Activated T-cell treated with anti-CD3 and anti-CD28 coated beads, Interleukin-2, amount 50 U/mL, for 4 hours (primary cell): ENCODE results near the gene IL17RA. TPM values are rescaled to one million over a fixed set of nuclear protein-coding genes. Genes with fewer than 3 reads are reported as not detected.
A peak's percentile ranks its signal among the peaks of the same experiment; 100 is the strongest.
"Not testable (repeated sequence)": the region's sequence is repeated elsewhere in the genome, so short reads cannot be mapped to it uniquely, and the experiment has no call there.

ENCODE experiments used
- ATAC-seq, 2 donors: fragments of 200-7000 bp; cut with Tn5 transposase; one replicate each; pipeline ENCODE4 v1.10.0; 2021
- DNase-seq: peaks from one replicate; pipeline ENCODE4 v3.0.0-alpha.2; 2020
- H3K27me3 Mint-ChIP-seq: one replicate; pipeline ENCODE4 v1.8.0; 2021; ENCODE audit warnings: low read depth, mixed read lengths
- H3K36me3 Mint-ChIP-seq: one replicate; pipeline ENCODE4 v1.8.0; 2022; ENCODE audit warnings: mixed read lengths; ENCODE audit not compliant: insufficient read depth
- H3K4me1 Mint-ChIP-seq: one replicate; pipeline ENCODE4 v1.8.0; 2021; ENCODE audit warnings: low read depth, mixed read lengths
- H3K4me3 Mint-ChIP-seq: one replicate; pipeline ENCODE4 v1.8.0; 2021; ENCODE audit warnings: mild to moderate bottlenecking, moderate library complexity, mixed read lengths
- H3K9me3 Mint-ChIP-seq: one replicate; pipeline ENCODE4 v1.8.0; 2021; ENCODE audit warnings: mixed read lengths
- total RNA-seq, 3 donors: library from RNA; stranded (reverse); gene quantifications; one replicate each; pipeline ENCODE4 v1.2.1, GENCODE V29; 2021

The IL17RA gene
- total RNA-seq, 3 donors from 2014 or later = 14.1 to 19.6 (median 16.6) TPM

DNA sequence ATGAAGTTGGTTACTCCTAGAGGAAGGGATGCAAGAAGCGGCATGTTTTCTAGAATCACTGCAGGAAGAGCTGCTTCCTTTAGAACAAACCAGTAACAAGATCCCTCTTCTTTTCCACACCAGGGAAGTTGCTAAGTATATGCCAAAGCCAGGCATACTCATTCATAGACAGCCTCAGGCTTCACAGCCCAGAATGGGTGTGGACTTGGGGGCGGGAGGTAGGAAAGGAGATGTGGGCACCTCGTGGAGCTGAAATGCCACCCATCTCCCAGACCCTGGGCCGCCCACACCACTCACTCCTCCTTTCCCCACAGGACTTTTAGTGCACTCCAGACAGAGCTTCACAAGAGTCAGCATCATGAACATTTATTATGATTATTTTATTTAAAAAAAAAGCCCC lies 52.4 kb downstream of the IL17RA start:
- Mint-ChIP-seq H3K4me3 (no peak overlapping the region), H3K4me1 (no peaks in the 10 kb centered on the region), H3K9me3 (no peaks in the 10 kb centered on the region), H3K27me3 (no peaks in the 10 kb centered on the region), H3K36me3 (peaks cover 34% of the 10 kb centered on the region)
- DNase-seq (no peak), ATAC-seq (no peak)

DNA sequence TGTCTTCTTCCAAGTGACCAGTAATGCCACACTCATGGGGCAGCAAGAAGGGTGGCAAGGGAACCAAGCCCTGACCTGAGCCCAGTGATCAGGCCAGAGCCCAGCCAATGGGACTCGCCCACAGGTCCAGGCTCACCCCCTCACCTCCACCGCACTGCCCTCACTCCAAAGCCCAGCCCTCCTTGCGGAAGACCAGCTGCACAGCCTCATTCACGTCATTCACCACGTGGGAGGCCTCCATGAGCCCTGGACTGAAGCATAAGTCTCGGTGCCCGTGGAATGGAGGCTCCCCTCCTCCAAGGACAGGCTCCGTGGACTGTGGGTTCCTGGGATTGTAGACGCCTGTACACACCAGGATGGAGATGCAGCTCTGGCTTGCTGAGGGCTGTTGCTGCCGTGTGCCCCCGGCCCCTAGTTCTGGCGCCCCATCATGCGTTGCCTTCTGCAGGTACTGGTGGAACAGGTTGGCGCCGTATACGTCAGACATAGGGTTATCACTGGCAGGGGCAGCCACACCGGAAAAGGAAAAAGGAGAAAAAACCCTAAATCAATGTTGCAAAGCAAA lies 53.1 kb downstream of the IL17RA start:
- H3K27me3 Mint-ChIP-seq = no peaks in the 10 kb centered on the region
- H3K4me3 Mint-ChIP-seq = no peak overlapping the region
- ATAC-seq = no peak
- H3K9me3 Mint-ChIP-seq = no peaks in the 10 kb centered on the region
- DNase-seq = no peak
- H3K4me1 Mint-ChIP-seq = no peaks in the 10 kb centered on the region
- peaks cover 38% of the 10 kb centered on the region for H3K36me3 Mint-ChIP-seq

DNA sequence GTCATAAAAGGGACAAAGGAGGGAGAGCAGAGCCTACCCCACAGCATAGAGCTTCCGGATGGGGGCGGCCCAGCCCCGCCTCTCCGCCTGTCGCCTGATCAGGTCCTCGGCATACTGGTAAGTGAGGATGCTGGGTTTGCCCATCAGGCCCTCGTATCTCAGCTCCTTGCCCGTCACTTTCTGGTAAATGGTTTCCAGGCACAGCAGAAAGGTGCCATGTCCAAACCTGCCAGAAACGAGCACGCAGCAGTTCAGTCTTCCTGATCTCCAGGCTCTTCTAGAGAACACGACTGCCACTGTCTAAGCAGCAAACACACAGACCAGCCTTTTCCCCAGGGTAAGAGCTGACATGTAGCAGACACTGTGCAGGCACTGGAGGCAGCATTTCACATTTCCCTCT lies 53.7 kb downstream of the IL17RA start:
- ATAC-seq (no peak), DNase-seq (no peak)
- Mint-ChIP-seq H3K9me3 (no peaks in the 10 kb centered on the region), H3K4me1 (no peaks in the 10 kb centered on the region), H3K36me3 (peaks cover 38% of the 10 kb centered on the region), H3K27me3 (no peaks in the 10 kb centered on the region), H3K4me3 (no peak overlapping the region)

DNA sequence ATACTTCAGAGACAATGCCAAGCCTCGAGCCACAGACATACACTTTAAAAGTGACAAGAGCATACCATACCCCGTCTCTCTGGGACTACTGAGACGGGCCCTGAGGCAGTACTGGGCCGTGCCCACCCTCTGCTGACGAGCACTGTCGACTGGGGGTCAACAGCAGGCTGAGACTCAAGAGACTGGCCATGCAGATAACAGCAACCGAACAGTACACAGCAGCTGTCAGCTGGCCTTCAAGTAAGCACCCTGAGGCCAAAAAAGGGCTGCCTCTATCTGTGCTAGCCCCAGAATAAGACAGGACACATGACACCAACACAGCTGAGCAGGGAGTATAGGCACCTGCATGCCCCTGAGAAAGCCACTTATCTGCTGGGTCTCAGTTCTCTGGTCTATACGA lies 55.2 kb downstream of the IL17RA start:
- no peaks in the 10 kb centered on the region for H3K27me3 Mint-ChIP-seq
- no peaks in the 10 kb centered on the region for H3K4me1 Mint-ChIP-seq
- H3K36me3 Mint-ChIP-seq = peaks cover 40% of the 10 kb centered on the region
- no peak for DNase-seq
- no peak for ATAC-seq
- H3K9me3 Mint-ChIP-seq = no peaks in the 10 kb centered on the region
- no peak overlapping the region for H3K4me3 Mint-ChIP-seq

DNA sequence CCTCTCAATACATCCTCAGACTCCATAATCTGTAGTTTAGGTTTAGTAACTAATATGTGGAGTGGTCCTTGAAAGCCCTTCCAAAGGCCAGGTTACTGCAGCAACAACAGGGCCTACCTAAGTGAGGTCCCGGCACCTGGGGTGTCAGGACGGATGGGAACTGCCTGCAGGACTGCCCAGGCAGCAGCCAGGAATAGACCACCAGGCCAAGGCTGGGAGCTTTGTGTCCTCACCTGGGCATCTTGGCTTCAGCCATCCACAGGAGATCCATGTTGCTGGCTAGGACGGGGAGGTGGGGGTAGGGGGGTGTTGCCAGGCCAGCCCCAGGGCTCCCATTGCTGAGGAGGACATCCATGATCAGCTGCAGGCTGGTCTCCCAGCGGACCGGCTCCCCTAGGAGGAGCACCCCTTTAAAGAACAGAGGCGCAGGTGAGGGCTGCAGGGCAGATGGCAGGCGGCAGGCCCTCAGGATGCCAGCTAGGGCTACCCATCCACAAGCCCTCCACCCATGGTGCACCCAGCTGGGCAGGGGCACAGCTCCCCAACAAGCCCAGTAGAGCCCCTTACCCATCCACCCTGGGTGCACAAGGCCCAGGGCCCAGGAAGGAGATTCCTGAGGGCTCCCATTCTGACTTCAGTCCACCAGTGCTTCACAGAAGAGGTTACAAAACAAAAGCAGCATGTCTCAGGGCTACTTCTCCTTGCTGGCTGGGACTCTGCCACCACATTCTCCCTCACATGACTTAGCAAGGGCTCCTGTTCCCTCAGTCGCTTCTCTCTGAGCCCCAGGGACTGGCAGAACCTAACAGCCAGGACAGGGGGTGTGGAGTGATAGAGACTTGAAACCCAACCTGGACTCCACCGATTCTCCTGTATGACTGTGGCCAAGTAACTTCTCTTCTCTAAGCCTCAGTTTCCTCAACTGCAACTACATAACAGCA lies 56.3 kb downstream of the IL17RA start:
- H3K9me3 Mint-ChIP-seq = no peaks in the 10 kb centered on the region
- no peaks in the 10 kb centered on the region for H3K4me1 Mint-ChIP-seq
- no peak overlapping the region for H3K4me3 Mint-ChIP-seq
- DNase-seq (no peak), ATAC-seq (no peak)
- peaks cover 37% of the 10 kb centered on the region for H3K36me3 Mint-ChIP-seq
- no peaks in the 10 kb centered on the region for H3K27me3 Mint-ChIP-seq

DNA sequence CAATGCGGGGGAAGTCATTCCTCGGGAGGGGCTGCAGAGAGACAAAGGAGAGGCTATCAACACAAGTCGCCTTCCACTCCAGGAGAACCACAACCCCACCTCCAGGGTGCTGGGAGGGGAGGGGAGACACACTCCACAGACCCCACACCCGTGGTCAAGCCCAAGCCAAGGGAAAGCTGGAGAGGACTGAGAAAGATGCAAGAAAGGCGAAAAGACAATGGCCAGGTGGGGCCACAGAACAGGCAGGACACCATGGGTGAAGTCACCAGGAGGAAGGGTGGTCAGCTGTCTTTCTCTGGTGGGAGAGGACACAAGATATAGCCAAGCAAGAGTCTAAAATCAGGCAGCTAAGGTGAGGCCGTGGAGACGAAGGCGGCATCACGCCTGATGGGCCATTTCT lies 58.3 kb downstream of the IL17RA start:
- H3K4me3 Mint-ChIP-seq = no peak overlapping the region
- H3K4me1 Mint-ChIP-seq = no peaks in the 10 kb centered on the region
- ATAC-seq = no peak
- DNase-seq = no peak
- no peaks in the 10 kb centered on the region for H3K27me3 Mint-ChIP-seq
- no peaks in the 10 kb centered on the region for H3K9me3 Mint-ChIP-seq
- H3K36me3 Mint-ChIP-seq = peaks cover 32% of the 10 kb centered on the region

DNA sequence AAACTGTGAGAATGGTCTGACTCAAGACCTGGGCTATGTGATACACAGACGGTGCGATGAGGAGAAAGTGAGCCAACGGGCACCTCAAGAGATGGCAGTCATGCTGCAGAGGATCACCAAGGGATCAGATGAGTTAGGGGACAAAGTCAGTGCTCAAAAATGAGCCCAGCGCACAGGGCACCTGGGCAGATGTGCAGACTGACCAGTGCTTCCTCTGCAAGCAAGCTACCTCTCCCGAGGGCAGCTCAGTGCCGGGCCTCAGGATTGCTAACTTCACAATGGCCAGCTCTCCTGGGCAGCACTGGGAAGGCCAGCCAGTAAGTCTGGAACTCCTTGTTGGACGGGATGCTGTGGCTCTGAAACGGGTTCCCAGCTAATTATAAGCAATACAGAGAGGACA lies 59.0 kb downstream of the IL17RA start:
- Mint-ChIP-seq H3K27me3 (no peaks in the 10 kb centered on the region), H3K4me3 (no peak overlapping the region), H3K9me3 (no peaks in the 10 kb centered on the region), H3K36me3 (peaks cover 26% of the 10 kb centered on the region), H3K4me1 (no peaks in the 10 kb centered on the region)
- no peak for ATAC-seq
- DNase-seq = no peak

DNA sequence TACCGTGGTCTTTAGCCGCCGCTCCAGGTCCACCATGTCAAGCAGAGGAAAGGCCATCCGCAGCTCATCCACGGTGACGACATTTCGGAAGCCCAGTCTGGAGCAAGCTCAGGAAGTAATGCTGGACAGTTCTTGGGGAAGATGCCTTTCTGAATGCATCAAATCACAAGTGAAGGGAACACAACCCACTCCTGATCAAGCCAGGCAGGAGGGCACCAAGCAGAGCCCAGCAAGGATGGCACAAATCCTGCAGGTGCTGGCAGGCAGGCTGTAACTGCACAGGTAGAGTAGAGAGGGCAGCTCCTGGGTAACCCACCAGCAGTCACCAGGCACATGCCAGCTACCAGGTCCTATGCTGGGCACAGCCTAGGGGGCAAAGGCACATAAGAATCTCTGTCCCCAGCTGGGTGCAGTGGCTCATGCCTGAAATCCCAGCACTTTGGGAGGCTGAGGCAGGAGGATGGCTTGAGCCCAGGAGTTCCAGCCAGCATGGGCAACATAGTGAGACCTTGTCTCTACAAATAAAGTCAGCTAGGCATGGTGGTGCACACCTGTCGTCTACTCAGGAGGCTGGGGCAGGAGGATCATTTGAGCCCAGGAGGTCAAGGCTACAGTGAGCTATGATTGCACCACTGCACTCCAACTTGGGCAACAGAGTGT lies 60.4 kb downstream of the IL17RA start:
- Mint-ChIP-seq H3K36me3 (peaks cover 25% of the 10 kb centered on the region), H3K27me3 (no peaks in the 10 kb centered on the region)

DNA sequence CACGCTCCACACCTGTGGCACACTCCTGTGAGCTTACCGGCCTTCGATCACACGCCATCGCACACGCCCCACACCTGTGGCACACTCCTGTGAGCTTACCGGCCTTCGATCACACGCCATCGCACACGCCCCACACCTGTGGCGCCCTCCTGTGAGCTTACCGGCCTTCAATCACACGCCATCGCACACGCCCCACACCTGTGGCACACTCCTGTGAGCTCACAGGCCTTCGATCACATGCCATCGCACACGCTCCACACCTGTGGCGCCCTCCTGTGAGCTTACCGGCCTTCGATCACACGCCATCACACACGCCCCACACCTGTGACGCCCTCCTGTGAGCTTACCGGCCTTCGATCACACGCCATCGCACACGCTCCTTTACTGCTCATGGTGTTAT lies 62.7 kb downstream of the IL17RA start:
- H3K4me1 Mint-ChIP-seq, ATAC-seq, H3K4me3 Mint-ChIP-seq, H3K9me3 Mint-ChIP-seq, H3K27me3 Mint-ChIP-seq, DNase-seq: not testable (repeated sequence)
- peaks cover 18% of the 10 kb centered on the region for H3K36me3 Mint-ChIP-seq

More for the DNA sequence above, 60.4 kb downstream of the IL17RA start:
- ATAC-seq (no peak), DNase-seq (no peak)
- H3K4me1 Mint-ChIP-seq = no peaks in the 10 kb centered on the region
- H3K9me3 Mint-ChIP-seq = no peaks in the 10 kb centered on the region
- no peak overlapping the region for H3K4me3 Mint-ChIP-seq

DNA sequence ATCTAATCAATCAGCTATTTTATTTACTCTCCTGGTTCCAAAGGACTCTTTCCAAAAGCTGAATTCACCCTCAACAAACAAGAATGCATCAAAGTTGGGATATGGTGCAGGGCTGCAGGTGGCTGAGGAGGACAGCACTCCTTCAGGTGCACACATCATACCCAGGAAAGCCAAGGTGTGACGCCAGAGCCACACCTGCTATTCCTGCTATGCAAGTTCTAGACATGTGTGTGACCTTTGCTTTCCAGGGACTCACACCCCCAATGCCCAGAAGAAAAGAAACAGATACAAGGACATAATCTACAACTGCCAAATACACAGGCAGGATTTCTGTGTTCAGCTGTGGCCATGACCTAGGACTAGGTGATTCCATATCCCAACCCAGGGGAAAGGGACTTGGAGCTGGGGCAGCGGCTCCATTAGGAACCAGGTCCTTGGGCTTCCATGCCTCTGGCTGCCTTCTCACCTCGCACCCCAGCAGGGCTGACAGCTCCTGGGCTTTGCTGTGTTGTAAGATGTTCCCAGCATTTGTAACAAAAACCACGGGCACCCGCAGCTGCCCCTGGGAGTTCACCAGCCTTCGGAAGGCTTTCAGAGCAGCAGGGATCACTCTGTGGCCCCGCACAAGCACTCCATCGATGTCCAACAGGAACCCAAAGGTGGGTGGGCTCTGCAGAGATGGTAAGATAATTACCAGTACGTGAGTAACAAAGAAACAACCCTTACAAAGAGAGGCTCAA lies 64.4 kb downstream of the IL17RA start:
- Mint-ChIP-seq H3K9me3 (no peaks in the 10 kb centered on the region), H3K36me3 (peaks cover 8% of the 10 kb centered on the region), H3K4me3 (no peak overlapping the region), H3K27me3 (no peaks in the 10 kb centered on the region), H3K4me1 (peaks cover 12% of the 10 kb centered on the region)
- no peak for DNase-seq
- no peak for ATAC-seq

DNA sequence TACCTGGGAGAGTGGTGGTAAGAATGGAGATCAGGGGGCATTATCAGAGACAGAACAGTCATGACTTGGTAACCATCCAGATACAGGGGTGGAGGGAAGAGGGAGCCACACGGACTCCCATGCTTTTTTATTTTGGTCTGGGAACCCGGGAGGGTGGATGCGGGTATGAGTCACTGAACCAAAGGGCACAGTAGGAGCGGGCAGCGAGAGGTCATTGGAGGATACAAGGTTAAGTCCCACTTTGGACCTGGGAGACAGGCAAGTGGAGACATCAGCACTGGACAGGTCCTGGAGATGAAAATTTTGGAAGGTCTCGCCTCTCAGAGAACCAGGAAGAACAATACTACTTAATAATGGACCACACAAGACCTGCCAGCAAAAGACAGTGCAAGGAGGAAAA lies 67.5 kb downstream of the IL17RA start:
- DNase-seq = no peak
- Mint-ChIP-seq H3K4me3 (no peak overlapping the region), H3K4me1 (peaks cover 28% of the 10 kb centered on the region), H3K36me3 (peaks cover 14% of the 10 kb centered on the region), H3K9me3 (no peaks in the 10 kb centered on the region), H3K27me3 (no peaks in the 10 kb centered on the region)
- no peak for ATAC-seq

DNA sequence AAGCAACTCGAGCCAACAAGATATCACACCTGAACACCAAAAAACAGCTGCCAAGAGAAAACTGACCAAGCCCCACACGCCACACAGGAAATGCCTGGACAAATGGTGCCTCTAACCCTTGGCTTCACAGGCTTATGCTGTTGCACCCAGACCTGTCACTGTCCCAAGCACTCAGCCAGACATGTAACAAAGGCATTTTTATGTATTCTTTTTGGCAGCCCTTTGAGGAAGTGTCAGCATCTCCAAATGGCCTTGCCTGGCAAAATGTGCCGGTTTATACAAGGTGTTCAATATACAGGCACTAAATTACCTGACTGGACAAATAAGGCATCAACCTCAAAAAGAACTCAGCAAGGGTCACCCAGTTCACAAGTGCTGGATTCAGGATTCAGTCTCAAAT lies 68.2 kb downstream of the IL17RA start:
- Mint-ChIP-seq H3K9me3 (no peaks in the 10 kb centered on the region), H3K4me3 (no peak overlapping the region), H3K27me3 (no peaks in the 10 kb centered on the region), H3K4me1 (peaks cover 35% of the 10 kb centered on the region), H3K36me3 (peaks cover 10% of the 10 kb centered on the region)
- ATAC-seq (no peak), DNase-seq (no peak)

DNA sequence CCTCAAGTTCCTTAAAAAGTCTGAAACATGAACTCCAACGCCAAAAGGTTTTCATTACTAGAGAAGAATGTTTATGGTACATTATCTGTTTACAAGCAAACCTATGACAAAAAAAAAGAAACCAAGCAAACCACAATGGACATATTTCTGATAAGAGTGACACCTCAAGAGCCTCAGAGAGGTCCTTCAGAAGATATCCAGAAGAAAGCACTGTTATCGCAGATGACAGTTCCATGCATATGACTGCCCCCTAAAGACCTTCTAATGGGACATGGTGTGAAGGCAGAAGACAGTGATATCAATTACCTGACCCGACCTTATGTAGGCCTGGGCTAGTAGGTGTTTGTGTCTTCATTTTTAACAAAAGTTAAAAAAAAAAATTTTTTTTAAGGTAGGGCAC lies 71.1 kb downstream of the IL17RA start:
- H3K4me3 Mint-ChIP-seq = peak overlapping the region; percentile 4
- H3K9me3 Mint-ChIP-seq = no peaks in the 10 kb centered on the region
- H3K4me1 Mint-ChIP-seq = peaks cover 39% of the 10 kb centered on the region
- no peak for ATAC-seq
- DNase-seq = no peak
- H3K27me3 Mint-ChIP-seq = no peaks in the 10 kb centered on the region
- H3K36me3 Mint-ChIP-seq = peaks cover 10% of the 10 kb centered on the region

DNA sequence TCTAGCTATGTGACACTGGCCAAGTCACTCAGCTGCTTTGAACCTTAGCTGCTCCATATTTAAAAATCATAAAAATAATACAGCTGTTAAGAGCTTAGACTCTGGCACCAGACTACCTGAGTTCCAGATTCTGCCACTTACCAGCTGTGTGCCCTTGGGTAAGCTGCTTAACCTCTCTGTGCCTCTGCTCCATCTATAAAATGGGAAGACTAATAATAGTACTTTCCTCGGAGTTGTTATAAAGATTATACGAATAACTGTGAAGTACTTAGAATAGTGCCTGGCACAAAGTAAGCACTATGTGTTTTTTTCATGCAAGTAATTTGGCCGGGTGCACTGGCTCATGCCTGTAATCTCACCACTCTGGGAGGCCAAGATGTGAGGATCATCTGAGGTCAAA lies 72.9 kb downstream of the IL17RA start:
- Mint-ChIP-seq H3K4me3 (peak overlapping the region; percentile 85), H3K27me3 (no peaks in the 10 kb centered on the region), H3K4me1 (peaks cover 35% of the 10 kb centered on the region), H3K9me3 (no peaks in the 10 kb centered on the region), H3K36me3 (peaks cover 6% of the 10 kb centered on the region)
- no peak for DNase-seq
- no peak for ATAC-seq
